SK-N-SH (cell line): ENCODE data around the gene PARP11. TPM values are rescaled to one million over a fixed set of nuclear protein-coding genes. Genes with fewer than 3 reads are reported as not detected.

Experiments
- CTCF ChIA-PET: fragments of 300-600, 350-600 bp; formaldehyde crosslinking; extraction: SDS; loops from one replicate; lab custom pipeline; 2021; lab: Yijun Ruan, JAX
- POLR2A ChIA-PET: fragments of 350-600 bp; sonication (Branson Sonifier 250); formaldehyde crosslinking; extraction: SDS; loops from one replicate; lab custom pipeline; 2020; ENCODE audit warnings: antibody characterized with exemption, inconsistent platforms; lab: Yijun Ruan, JAX
- DNase-seq: peaks from one replicate; pipeline ENCODE4 v3.0.0; 2012
- H2AFZ ChIP-seq: fragments of 200-600 bp; sonication (generic); 2 replicates; pipeline ENCODE4 v1.8.1; 2016; ENCODE audit warnings: antibody characterized with exemption, mild to moderate bottlenecking, low read depth
- H3F3A ChIP-seq: fragments of 200-600 bp; sonication (generic); replicated peaks from 2 replicates; pipeline ENCODE3; 2016; ENCODE audit warnings: antibody characterized with exemption, mild to moderate bottlenecking; ENCODE audit not compliant: insufficient read depth
- H3K27ac ChIP-seq, 2 experiments: fragments of 200-500 bp in 1 of 2; fragments of 200-600 bp in 1 of 2; sonication (Bioruptor generic) in 1 of 2; sonication (generic), shearing (Covaris generic) in 1 of 2; 2 replicates each; pipeline versions ENCODE4 v1.5.1 to v1.6.1; 2014 to 2016; ENCODE audit warnings: low read depth in 2 of 2, inconsistent platforms in 1 of 2, low read length in 1 of 2, mild to moderate bottlenecking in 1 of 2, mixed read lengths in 1 of 2
- H3K27me3 ChIP-seq: fragments of 200-600 bp; sonication (generic), shearing (Covaris generic); 2 replicates; pipeline ENCODE4 v1.6.1; 2016; ENCODE audit warnings: mixed run types; ENCODE audit not compliant: insufficient read depth
- H3K36me3 ChIP-seq, 2 experiments: fragments of 200-500 bp in 1 of 2; fragments of 200-600 bp in 1 of 2; sonication (Bioruptor generic) in 1 of 2; sonication (generic) in 1 of 2; replicated peaks in 1 of 2; 2 replicates each; pipeline versions ENCODE3 to v1.5.1; 2014 to 2016; ENCODE audit warnings: low read length in 1 of 2, mild to moderate bottlenecking in 1 of 2; ENCODE audit not compliant: insufficient read depth in 2 of 2, control insufficient read depth in 1 of 2
- H3K4me1 ChIP-seq, 2 experiments: fragments of 200-500 bp in 1 of 2; fragments of 200-600 bp in 1 of 2; sonication (Bioruptor generic) in 1 of 2; sonication (generic), shearing (Covaris generic) in 1 of 2; 2 replicates each; pipeline versions ENCODE4 v1.5.1 to v1.6.1; 2014 to 2016; ENCODE audit warnings: low read depth in 1 of 2, low read length in 1 of 2, mixed run types in 1 of 2; ENCODE audit not compliant: insufficient read depth in 2 of 2, control insufficient read depth in 1 of 2
- H3K4me2 ChIP-seq: fragments of 200-600 bp; sonication (generic), shearing (Covaris generic); 2 replicates; pipeline ENCODE4 v1.6.1; 2017; ENCODE audit warnings: mixed run types
- H3K4me3 ChIP-seq, 2 experiments: fragments of 200-500 bp in 1 of 2; fragments of 200-600 bp in 1 of 2; sonication (Bioruptor generic) in 1 of 2; sonication (generic), shearing (Covaris generic) in 1 of 2; 2 replicates each; pipeline versions ENCODE4 v1.5.1 to v1.8.1; 2014 to 2016; ENCODE audit warnings: low read depth in 2 of 2, inconsistent platforms in 1 of 2, low read length in 1 of 2, mild to moderate bottlenecking in 1 of 2, mixed read lengths in 1 of 2, moderate library complexity in 1 of 2
- H3K79me2 ChIP-seq: fragments of 200-600 bp; sonication (generic); 2 replicates; pipeline ENCODE4 v1.8.1; 2017; ENCODE audit warnings: mild to moderate bottlenecking; ENCODE audit not compliant: insufficient read depth
- H3K9ac ChIP-seq: fragments of 200-600 bp; sonication (generic); 2 replicates; pipeline ENCODE4 v1.6.1; 2017; ENCODE audit warnings: mixed run types
- H3K9me2 ChIP-seq: fragments of 200-600 bp; sonication (generic); 2 replicates; pipeline ENCODE4 v1.6.1; 2017; ENCODE audit warnings: mixed run types
- H3K9me3 ChIP-seq: fragments of 200-600 bp; sonication (generic); 2 replicates; pipeline ENCODE4 v1.6.1; 2017; ENCODE audit warnings: mixed run types, mild to moderate bottlenecking, moderate library complexity
- H4K20me1 ChIP-seq: fragments of 200-600 bp; sonication (generic); 2 replicates; pipeline ENCODE4 v1.6.1; 2017; ENCODE audit warnings: mild to moderate bottlenecking, mixed run types; ENCODE audit not compliant: insufficient read depth
- CHD2 ChIP-seq: fragments of 150-350 bp; IDR thresholded peaks from 2 replicates; pipeline ENCODE4 v1.6.1; 2018; ENCODE audit warnings: low read length; ENCODE audit not compliant: partially characterized antibody
- CTCF ChIP-seq: fragments of 200-600 bp; sonication (generic); IDR thresholded peaks from 2 replicates; pipeline ENCODE4 v1.6.1; 2017; ENCODE audit warnings: antibody characterized with exemption, mild to moderate bottlenecking, moderate library complexity
- FOSL2 ChIP-seq: IDR thresholded peaks from 2 replicates; pipeline ENCODE4 v1.4.0; 2012; ENCODE audit warnings: low read depth, mild to moderate bottlenecking, moderate library complexity, borderline replicate concordance
- FOXM1 ChIP-seq: IDR thresholded peaks from 2 replicates; pipeline ENCODE4 v1.4.0; 2012; ENCODE audit warnings: low read depth, mild to moderate bottlenecking
- GABPA ChIP-seq: IDR thresholded peaks from 2 replicates; pipeline ENCODE4 v1.4.0; 2012; ENCODE audit warnings: low read depth, mild to moderate bottlenecking
- GATA2 ChIP-seq: sonication (generic); formaldehyde crosslinking; IDR thresholded peaks from 2 replicates; pipeline ENCODE4 v1.5.0; 2020; ENCODE audit warnings: mild to moderate bottlenecking, missing genetic modification reagents
- IRF3 ChIP-seq: fragments of 150-350 bp; IDR thresholded peaks from 2 replicates; pipeline ENCODE4 v1.6.1; 2016; ENCODE audit warnings: mild to moderate bottlenecking, low read depth, low read length
- MEF2A ChIP-seq: IDR thresholded peaks from 2 replicates; pipeline ENCODE4 v1.4.0; 2012; ENCODE audit warnings: low read depth, borderline replicate concordance
- NRF1 ChIP-seq: IDR thresholded peaks from 2 replicates; pipeline ENCODE4 v1.6.1; 2012; ENCODE audit warnings: low read depth, mild to moderate bottlenecking, low read length
- PBX3 ChIP-seq: IDR thresholded peaks from 2 replicates; pipeline ENCODE4; 2012
- RCOR1 ChIP-seq: fragments of 150-350 bp; IDR thresholded peaks from 2 replicates; pipeline ENCODE4 v1.6.1; 2017; ENCODE audit warnings: antibody characterized with exemption, low read length
- TAF1 ChIP-seq: IDR thresholded peaks from 2 replicates; pipeline ENCODE4 v1.6.1; 2012; ENCODE audit warnings: low read depth, mild to moderate bottlenecking, low read length, moderate library complexity, borderline replicate concordance
- TCF12 ChIP-seq: IDR thresholded peaks from 2 replicates; pipeline ENCODE4 v1.4.0; 2012
- TEAD4 ChIP-seq: IDR thresholded peaks from 2 replicates; pipeline ENCODE4 v1.4.0; 2012; ENCODE audit warnings: mild to moderate bottlenecking, borderline replicate concordance; ENCODE audit not compliant: insufficient read depth
- YY1 ChIP-seq: IDR thresholded peaks from 2 replicates; pipeline ENCODE4 v1.4.0; 2012; ENCODE audit warnings: low read depth, mild to moderate bottlenecking
- WGBS: methylation state at CpG from one replicate; pipeline ENCODE4 v1.1.6; 2017; ENCODE audit warnings: low lambda C conversion rate; 5-methylcytosine and 5-hydroxymethylcytosine counted together
- polyA plus RNA-seq, 3 experiments: library from polyadenylated mRNA; depleted of rRNA; stranded (reverse); fragments of >200 nt; gene quantifications; 2 replicates each; pipeline ENCODE4 v1.2.3, GENCODE V29; 2012

Gene PARP11
- polyA plus RNA-seq, 1 of the 3 experiments (the other 2 are of a cell fraction): 1.8 TPM

GRCh38 chr12:3920351-3921150, 47.4 kb upstream of the PARP11 start:
- Histone ChIP-seq H3K9ac (no peak overlapping the region), H2AFZ (no peak overlapping the region), H4K20me1 (no peaks in the 10 kb centered on the region), H3K36me3 (no peaks in the 10 kb centered on the region), H3K9me2 (no peaks in the 10 kb centered on the region), H3K9me3 (no peaks in the 10 kb centered on the region), H3K27me3 (peaks cover 61% of the 10 kb centered on the region), H3K4me2 (no peak overlapping the region), H3K79me2 (no peaks in the 10 kb centered on the region), H3K4me3 (no peak overlapping the region), H3K27ac (no peak overlapping the region), H3K4me1 (no peaks in the 10 kb centered on the region), H3F3A (no peaks in the 10 kb centered on the region)
- ChIA-PET CTCF (interaction anchor here (1.2 to 1.3 kb wide), 2 partner anchors 118 to 356 kb away, joined by 4 to 5 read pairs; no protein-coding TSS in a partner anchor), POLR2A (no interaction called here)
- no peak for TF ChIP-seq GATA2 (CRISPR knock-in tag)
- TF ChIP-seq CHD2: no peak
- no peak for TF ChIP-seq PBX3
- no peak for TF ChIP-seq CTCF
- no peak for TF ChIP-seq IRF3
- TF ChIP-seq NRF1: no peak
- TF ChIP-seq RCOR1: no peak
- no peak for TF ChIP-seq TEAD4
- TF ChIP-seq GABPA: no peak
- TF ChIP-seq FOXM1: no peak
- TF ChIP-seq TCF12: no peak
- 5% methylated on average over 22 of the region's 22 CpGs for WGBS
- no peak for DNase-seq

- Histone ChIP-seq H3K4me2 (no peak overlapping the region), H3K4me1 (no peaks in the 10 kb centered on the region), H3K9me3 (no peaks in the 10 kb centered on the region), H3K4me3 (no peak overlapping the region), H3K9me2 (no peaks in the 10 kb centered on the region), H3K36me3 (no peaks in the 10 kb centered on the region), H3F3A (no peaks in the 10 kb centered on the region), H3K27me3 (peaks cover 67% of the 10 kb centered on the region), H4K20me1 (no peaks in the 10 kb centered on the region), H3K79me2 (no peaks in the 10 kb centered on the region), H2AFZ (no peak overlapping the region), H3K27ac (no peak overlapping the region), H3K9ac (no peak overlapping the region)
- no peak for TF ChIP-seq FOSL2
- no peak for TF ChIP-seq RCOR1
- no peak for TF ChIP-seq NRF1
- no peak for TF ChIP-seq MEF2A
- TF ChIP-seq TAF1: no peak
- no peak for TF ChIP-seq YY1
- no peak for TF ChIP-seq CTCF
- no peak for DNase-seq
- ChIA-PET POLR2A (no interaction called here), CTCF (no interaction called here)
- 2% methylated on average over 5 of the region's 5 CpGs for WGBS
Observed at GRCh38 chr12:3913278-3913677, 40.1 kb upstream of the PARP11 start.
